Placental pericyte (primary cell): ENCODE measurements around the gene RAB33A. TPM values are rescaled to one million over a fixed set of nuclear protein-coding genes. Genes with fewer than 3 reads are reported as not detected.

Experiments
- total RNA-seq: library from RNA; depleted of rRNA; stranded (reverse); fragments of >200 nt; gene quantifications from 2 replicates; pipeline ENCODE4 v1.2.3, GENCODE V29; 2012

Gene RAB33A
- 0.72 and 3.3 TPM in 2 replicates for total RNA-seq

DNA sequence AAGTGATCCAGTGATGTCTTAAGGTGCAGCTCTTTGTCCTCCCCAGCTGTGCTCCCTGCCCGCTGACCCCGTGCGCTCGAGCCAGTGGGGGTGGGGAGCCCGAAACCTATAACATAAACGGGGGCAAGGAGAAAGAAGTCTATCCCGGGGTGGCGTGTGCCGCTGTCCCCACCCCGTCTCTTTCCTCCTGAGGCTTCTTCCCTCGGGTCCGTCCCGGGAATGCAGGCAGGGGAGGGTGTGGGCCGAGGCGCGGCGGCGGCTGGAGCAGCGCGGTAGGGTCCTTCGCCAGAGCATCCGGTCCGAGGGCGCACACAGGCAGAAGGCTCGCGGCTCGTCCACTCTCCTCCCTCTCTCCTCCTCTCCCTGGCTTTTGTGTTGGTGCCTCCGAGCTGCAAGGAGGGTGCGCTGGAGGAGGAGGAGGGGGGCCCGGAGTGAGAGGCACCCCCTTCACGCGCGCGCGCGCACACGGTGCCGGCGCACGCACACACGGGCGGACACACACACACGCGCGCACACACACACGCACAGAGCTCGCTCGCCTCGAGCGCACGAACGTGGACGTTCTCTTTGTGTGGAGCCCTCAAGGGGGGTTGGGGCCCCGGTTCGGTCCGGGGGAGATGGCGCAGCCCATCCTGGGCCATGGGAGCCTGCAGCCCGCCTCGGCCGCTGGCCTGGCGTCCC lies at the start of gene RAB33A:
Gene RAB33A (plus strand): TSS at position 517 of the 681 bp plus-strand sequence. CDS start 101 bp downstream, at position 618.

DNA sequence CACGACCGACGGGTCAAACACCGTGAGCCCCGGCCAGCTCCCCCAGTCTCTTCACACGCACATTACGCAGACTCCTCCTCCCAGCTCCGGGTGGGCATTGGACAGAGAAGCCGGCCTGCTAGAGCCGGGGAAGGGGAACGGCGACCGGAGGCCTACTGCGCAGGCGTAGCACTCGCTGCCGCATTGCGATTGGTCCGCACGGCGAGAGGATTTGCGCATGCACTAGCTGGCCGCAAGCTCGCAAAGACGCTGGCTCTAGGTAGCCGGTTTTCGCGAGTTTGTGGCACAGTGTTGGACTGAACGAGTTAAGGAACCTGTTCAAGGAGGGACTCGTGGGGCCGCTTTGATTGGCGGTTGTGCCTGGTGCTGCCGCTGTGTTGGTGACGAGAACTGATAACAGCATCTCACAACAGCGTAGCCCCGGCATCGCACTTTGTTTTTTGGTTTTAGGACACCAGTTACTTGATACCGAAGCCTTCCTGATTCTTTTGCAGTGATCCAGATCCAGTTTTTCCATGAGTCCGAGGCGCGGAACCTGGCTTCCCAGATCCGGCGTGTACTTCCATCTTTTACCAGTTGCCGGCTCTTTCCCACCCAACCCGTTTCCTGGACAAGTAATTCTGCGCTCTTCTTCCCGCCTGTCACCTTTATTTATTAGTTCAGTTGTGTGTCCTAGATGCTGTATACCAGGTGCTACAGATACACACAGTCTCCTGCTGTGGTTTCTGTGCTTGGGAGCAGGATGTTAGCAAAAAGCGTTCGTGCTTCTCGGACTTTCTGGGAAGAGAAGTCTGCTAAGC lies 5.9 kb upstream of the RAB33A start, which contains the start of gene AIFM1:
Gene AIFM1 (minus strand): TSS at position 139 of the 800 bp plus-strand sequence. CDS start 185 bp downstream, outside the sequence.

Other genes with a start within 250 kb of the RAB33A start
- gene BCORL1, start 189.3 kb upstream of the RAB33A start, total RNA-seq = 1.3 and 1.6 TPM in 2 replicates
- 24.2 and 30.9 TPM in 2 replicates for gene ELF4, start 61.5 kb upstream of the RAB33A start, total RNA-seq
- gene AIFM1, start 6.1 kb upstream of the RAB33A start, total RNA-seq = 15.9 and 25.4 TPM in 2 replicates
- 2.6 and 9.6 TPM in 2 replicates for gene ZNF280C, start 96.9 kb downstream of the RAB33A start, total RNA-seq
- 8.3 and 11.6 TPM in 2 replicates for gene SLC25A14, start 168.0 kb downstream of the RAB33A start, total RNA-seq
- not detected in 2 replicates for gene GPR119, start 213.7 kb downstream of the RAB33A start, total RNA-seq
- gene RBMX2, start 230.0 kb downstream of the RAB33A start, total RNA-seq = 18.2 and 21.2 TPM in 2 replicates